ENCODE results near the gene DSP. TPM values are rescaled to one million over a fixed set of nuclear protein-coding genes. Genes with fewer than 3 reads are reported as not detected.

The DSP gene
- total RNA-seq, 2 experiments from 2014 or later, result 0.06 TPM; not detected in 1

- TF ChIP-seq CTCF (conservative IDR thresholded peaks at IDR 0.05; ENCODE audit: low read length) (no peak), EZH2phosphoT487 (IDR thresholded peaks at IDR 0.05; ENCODE audit: borderline replicate concordance, low read depth, low read length) (no peak)
- Histone ChIP-seq H3K27ac (ENCODE audit: low read depth, low read length, poor library complexity, severe bottlenecking) (no peak overlapping the region), H3K79me2 (ENCODE audit: insufficient read depth, low read depth, low read length) (no peaks in the 10 kb centered on the region), H3K36me3 (ENCODE audit: insufficient read depth, low read length) (no peaks in the 10 kb centered on the region), H3K4me1 (ENCODE audit: insufficient read depth, low read length, poor library complexity, severe bottlenecking) (no peaks in the 10 kb centered on the region), H4K20me1 (ENCODE audit: insufficient read depth, low read length) (no peaks in the 10 kb centered on the region), H3K9me3 (ENCODE audit: low read length) (no peaks in the 10 kb centered on the region), H2AFZ (ENCODE audit: low read length) (no peak overlapping the region), H3K4me3 (ENCODE audit: low read depth, low read length, poor library complexity, severe bottlenecking) (no peak overlapping the region), H3K9me2 (ENCODE audit: insufficient read depth, low read length) (no peaks in the 10 kb centered on the region), H3K4me2 (ENCODE audit: low read length) (no peak overlapping the region)
- ChIA-PET POLR2A (no interaction called here), CTCF (ENCODE audit: unreplicated experiment) (no interaction called here)
- no TSS peak for BruUV-seq (replicated peaks)
- DNase-seq (ENCODE audit: low spot score), result no peak
- intact Hi-C loops (cut with micrococcal nuclease; ENCODE audit: unreplicated experiment), result no loop called here
These were observed 6.0 kb upstream of the DSP start for GRCh38 chr6:7535498-7535897.

- Histone ChIP-seq H3K4me2 (ENCODE audit: low read length) (no peak overlapping the region), H3K4me3 (ENCODE audit: low read depth, low read length, poor library complexity, severe bottlenecking) (no peak overlapping the region), H3K27ac (ENCODE audit: low read depth, low read length, poor library complexity, severe bottlenecking) (no peak overlapping the region), H3K9me3 (ENCODE audit: low read length) (no peaks in the 10 kb centered on the region), H2AFZ (ENCODE audit: low read length) (no peak overlapping the region), H4K20me1 (ENCODE audit: insufficient read depth, low read length) (no peaks in the 10 kb centered on the region), H3K4me1 (ENCODE audit: insufficient read depth, low read length, poor library complexity, severe bottlenecking) (no peaks in the 10 kb centered on the region), H3K9me2 (ENCODE audit: insufficient read depth, low read length) (no peaks in the 10 kb centered on the region), H3K79me2 (ENCODE audit: insufficient read depth, low read depth, low read length) (no peaks in the 10 kb centered on the region), H3K36me3 (ENCODE audit: insufficient read depth, low read length) (no peaks in the 10 kb centered on the region)
- intact Hi-C loops (cut with micrococcal nuclease; ENCODE audit: unreplicated experiment), result no loop called here
- TF ChIP-seq EZH2phosphoT487 (IDR thresholded peaks at IDR 0.05; ENCODE audit: borderline replicate concordance, low read depth, low read length), result no peak
- TF ChIP-seq CTCF (conservative IDR thresholded peaks at IDR 0.05; ENCODE audit: low read length), result no peak
- CTCF ChIA-PET (ENCODE audit: unreplicated experiment), result interaction anchor here (0.8 kb wide), 1 partner anchor 19 kb away, joined by 3 read pairs; no protein-coding TSS in a partner anchor
- POLR2A ChIA-PET, result interaction anchor here (1.0 to 1.2 kb wide), 2 partner anchors 15 to 16 kb away, joined by 3 to 4 read pairs; no protein-coding TSS in a partner anchor
- no peak for DNase-seq (ENCODE audit: low spot score)
- no TSS peak for BruUV-seq (replicated peaks)
These were observed 3.8 kb upstream of the DSP start for GRCh38 chr6:7537565-7538174.

GRCh38 chr6:7538484-7538883 is 3.0 kb upstream of the DSP start:
- POLR2A ChIA-PET, result interaction anchor here (0.7 to 1.0 kb wide), 2 partner anchors 17 to 1453 kb away, joined by 3 read pairs; no protein-coding TSS in a partner anchor
- DNase-seq (ENCODE audit: low spot score), result no peak
- no peak for TF ChIP-seq EZH2phosphoT487 (IDR thresholded peaks at IDR 0.05; ENCODE audit: borderline replicate concordance, low read depth, low read length)
- no peak for TF ChIP-seq CTCF (conservative IDR thresholded peaks at IDR 0.05; ENCODE audit: low read length)
- intact Hi-C loops (cut with micrococcal nuclease; ENCODE audit: unreplicated experiment), result no loop called here
- H3K27ac ChIP-seq (ENCODE audit: low read depth, low read length, poor library complexity, severe bottlenecking), result no peak overlapping the region
- no peak overlapping the region for H2AFZ ChIP-seq (ENCODE audit: low read length)
- no TSS peak for BruUV-seq (replicated peaks)
- H3K4me1 ChIP-seq (ENCODE audit: insufficient read depth, low read length, poor library complexity, severe bottlenecking), result no peaks in the 10 kb centered on the region
- CTCF ChIA-PET (ENCODE audit: unreplicated experiment), result no interaction called here
- H3K9me2 ChIP-seq (ENCODE audit: insufficient read depth, low read length), result no peaks in the 10 kb centered on the region
- H3K4me2 ChIP-seq (ENCODE audit: low read length), result no peak overlapping the region
- H3K79me2 ChIP-seq (ENCODE audit: insufficient read depth, low read depth, low read length), result no peaks in the 10 kb centered on the region
- H3K36me3 ChIP-seq (ENCODE audit: insufficient read depth, low read length), result no peaks in the 10 kb centered on the region
- H3K4me3 ChIP-seq (ENCODE audit: low read depth, low read length, poor library complexity, severe bottlenecking), result no peak overlapping the region
- no peaks in the 10 kb centered on the region for H3K9me3 ChIP-seq (ENCODE audit: low read length)
- H4K20me1 ChIP-seq (ENCODE audit: insufficient read depth, low read length), result no peaks in the 10 kb centered on the region

All from OCI-LY7 (cell line).